B cell (primary cell): ENCODE results near the gene DGKB. TPM values are rescaled to one million over a fixed set of nuclear protein-coding genes. Genes with fewer than 3 reads are reported as not detected.

Experiments used
- ATAC-seq: fragments of 200-7000 bp; cut with Tn5 transposase; one replicate; pipeline ENCODE4 v1.10.0; 2021; ENCODE audit warnings: low read depth, mild to moderate bottlenecking, moderate number of reproducible peaks, moderate library complexity
- CTCF ChIA-PET: fragments of 350-600 bp; sonication (Branson Sonifier 250); formaldehyde crosslinking; loops from one replicate; lab custom pipeline; 2021; ENCODE audit warnings: antibody characterized with exemption, inconsistent platforms; lab: Charles Lee
- POLR2A ChIA-PET: fragments of 350-600 bp; sonication (Branson Sonifier 250); formaldehyde crosslinking; loops from one replicate; lab custom pipeline; 2021; ENCODE audit warnings: antibody characterized with exemption; lab: Charles Lee
- DNase-seq: peaks from one replicate; pipeline ENCODE4 v3.0.0; 2013
- H2AFZ ChIP-seq: 2 replicates; pipeline ENCODE4 v1.6.1; 2012; ENCODE audit warnings: mild to moderate bottlenecking, low read depth, low read length; ENCODE audit not compliant: insufficient read depth, poor library complexity, severe bottlenecking
- H3K27ac ChIP-seq, 2 donors: 1 replicate in 1 of 2; 2 replicates in 1 of 2; pipeline ENCODE4 v1.5.1; 2012 to 2013; ENCODE audit warnings: low read length in 2 of 2, mild to moderate bottlenecking in 2 of 2, moderate library complexity in 1 of 2
- H3K27me3 ChIP-seq, 4 experiments: fragments of 200-600 bp in 1 of 4; sonication (generic) in 1 of 4; replicated peaks in 1 of 4; 1 replicate in 2 of 4; 2 replicates in 2 of 4; pipeline versions ENCODE4 v1.6.1 to v1.7.0; 2013 to 2016; ENCODE audit warnings: low read length in 3 of 4, mild to moderate bottlenecking in 2 of 4, mixed read lengths in 1 of 4, moderate library complexity in 1 of 4; ENCODE audit not compliant: insufficient read depth in 4 of 4, control insufficient read depth in 3 of 4; ENCODE audit errors: control extremely low read depth in 1 of 4
- H3K36me3 ChIP-seq, 2 experiments: replicated peaks in 1 of 2; 1 replicate in 1 of 2; 2 replicates in 1 of 2; pipeline versions ENCODE4 v1.6.1 to v1.7.1; 2013; ENCODE audit warnings: low read length in 1 of 2; ENCODE audit not compliant: insufficient read depth in 2 of 2, control insufficient read depth in 1 of 2; ENCODE audit errors: control extremely low read depth in 1 of 2, extremely low read depth in 1 of 2
- H3K4me1 ChIP-seq, 2 donors: fragments of 200-600 bp in 1 of 2; sonication (generic) in 1 of 2; 1 replicate in 1 of 2; 2 replicates in 1 of 2; pipeline versions ENCODE4 v1.5.1 to v1.6.1; 2013 to 2017; ENCODE audit warnings: low read length in 2 of 2; ENCODE audit not compliant: control insufficient read depth in 2 of 2, insufficient read depth in 2 of 2
- H3K4me2 ChIP-seq: replicated peaks from 2 replicates; pipeline ENCODE3; 2012; ENCODE audit warnings: mild to moderate bottlenecking, low read depth, low read length; ENCODE audit not compliant: poor library complexity, severe bottlenecking
- H3K4me3 ChIP-seq, 5 experiments: fragments of 200-600 bp in 1 of 5; sonication (generic) in 1 of 5; 1 replicate in 3 of 5; 2 replicates in 2 of 5; pipeline versions ENCODE4 v1.5.1 to v1.7.0; 2011 to 2016; ENCODE audit warnings: low read length in 4 of 5, mild to moderate bottlenecking in 4 of 5, low read depth in 2 of 5, control low read depth in 1 of 5, moderate library complexity in 1 of 5; ENCODE audit not compliant: insufficient read depth in 1 of 5; ENCODE audit errors: control extremely low read depth in 1 of 5, extremely low read depth in 1 of 5
- H3K79me2 ChIP-seq: fragments of 200-600 bp; sonication (generic); one replicate; pipeline ENCODE4 v1.6.0; 2016; ENCODE audit warnings: low read length; ENCODE audit not compliant: control insufficient read depth, insufficient read depth
- H3K9ac ChIP-seq: fragments of 200-600 bp; sonication (generic); 2 replicates; pipeline ENCODE4 v1.6.1; 2017; ENCODE audit warnings: mild to moderate bottlenecking, low read length, moderate library complexity
- H3K9me3 ChIP-seq, 3 donors: one replicate each; pipeline versions ENCODE4 v1.6.1 to v1.7.1; 2013; ENCODE audit warnings: low read length in 2 of 3; ENCODE audit not compliant: control insufficient read depth in 2 of 3, insufficient read depth in 1 of 3; ENCODE audit errors: control extremely low read depth in 1 of 3
- H4K20me1 ChIP-seq: 2 replicates; pipeline ENCODE4 v1.6.0; 2012; ENCODE audit warnings: mild to moderate bottlenecking, low read length; ENCODE audit not compliant: insufficient read depth, control insufficient read depth, poor library complexity, severe bottlenecking
- H3K27ac Mint-ChIP-seq: one replicate; pipeline ENCODE4 v1.8.0; 2021; ENCODE audit warnings: mixed read lengths
- H3K27me3 Mint-ChIP-seq: one replicate; pipeline ENCODE4 v1.8.0; 2021; ENCODE audit warnings: mixed read lengths
- H3K4me1 Mint-ChIP-seq: one replicate; pipeline ENCODE4 v1.8.0; 2021; ENCODE audit warnings: mixed read lengths
- H3K4me3 Mint-ChIP-seq: one replicate; pipeline ENCODE4 v1.8.0; 2021; ENCODE audit warnings: mixed read lengths
- H3K9me3 Mint-ChIP-seq: one replicate; pipeline ENCODE4 v1.8.0; 2022; ENCODE audit warnings: mixed read lengths; ENCODE audit not compliant: insufficient read depth
- CTCF ChIP-seq: fragments of 200-600 bp; IDR thresholded peaks from one replicate; pipeline ENCODE4 v1.8.0; 2022; ENCODE audit warnings: antibody characterized with exemption, mild to moderate bottlenecking
- EZH2 ChIP-seq: IDR thresholded peaks from 2 replicates; pipeline ENCODE4 v1.6.1; 2012; ENCODE audit warnings: borderline replicate concordance, low read depth, mild to moderate bottlenecking, moderate library complexity, low read length; ENCODE audit not compliant: insufficient read depth, poor library complexity, severe bottlenecking
- WGBS: methylation state at CpG from one replicate; pipeline ENCODE4 v1.1.5; 2013; ENCODE audit warnings: missing lambda C conversion rate; ENCODE audit not compliant: insufficient coverage; 5-methylcytosine and 5-hydroxymethylcytosine counted together
- intact Hi-C: fragments of 100-400 bp; cut with micrococcal nuclease; formaldehyde crosslinking; loops from one replicate; pipeline ENCODE4 v1.10.0; 2022
- polyA plus RNA-seq: library from polyadenylated mRNA; depleted of rRNA; stranded (reverse); fragments of >200 nt; gene quantifications from 2 replicates; pipeline ENCODE4 v1.2.3, GENCODE V29; 2012
- total RNA-seq, 2 donors: library from RNA; stranded (reverse); fragments of 120-200 nt in 1 of 2; gene quantifications; 1 replicate in 1 of 2; 2 replicates in 1 of 2; pipeline versions ENCODE4 v1.2.3 to v1.2.4, GENCODE V29; 2013 to 2022

Gene DGKB
- total and polyA plus RNA-seq, 2 donors (not counting 1 experiment from before 2014, with no cell fraction given): not detected

GRCh38 chr7:14196555-14196954 lies 706.0 kb downstream of the DGKB start:
- Mint-ChIP-seq H3K27ac (no peak overlapping the region), H3K9me3 (no peaks in the 10 kb centered on the region), H3K4me1 (no peaks in the 10 kb centered on the region), H3K27me3 (no peaks in the 10 kb centered on the region), H3K4me3 (no peak overlapping the region)
- ChIA-PET POLR2A (no interaction called here), CTCF (no interaction called here)
- no peak for DNase-seq
- H3K79me2 ChIP-seq: no peaks in the 10 kb centered on the region
- H3K4me2 ChIP-seq: no peak overlapping the region
- no peaks in the 10 kb centered on the region for H3K36me3 ChIP-seq
- H3K4me3 ChIP-seq: no peak overlapping the region
- H3K27ac ChIP-seq: no peak overlapping the region
- TF ChIP-seq EZH2 (no peak), CTCF (no peak)
- H3K27me3 ChIP-seq: no peaks in the 10 kb centered on the region
- H3K9ac ChIP-seq: no peak overlapping the region
- intact Hi-C loops: no loop called here
- ATAC-seq: no peak
- no CpG with 5 or more reads among the region's 2 CpGs for WGBS
- no peaks in the 10 kb centered on the region for H4K20me1 ChIP-seq
- H2AFZ ChIP-seq: no peak overlapping the region
- no peaks in the 10 kb centered on the region for H3K4me1 ChIP-seq
- no peaks in the 10 kb centered on the region for H3K9me3 ChIP-seq

- Histone ChIP-seq H3K4me1 (no peaks in the 10 kb centered on the region), H2AFZ (no peak overlapping the region), H3K9ac (no peak overlapping the region), H3K4me2 (no peak overlapping the region), H3K27ac (no peak overlapping the region), H3K79me2 (no peaks in the 10 kb centered on the region), H3K27me3 (no peaks in the 10 kb centered on the region), H3K9me3 (no peaks in the 10 kb centered on the region), H3K36me3 (no peaks in the 10 kb centered on the region), H4K20me1 (no peaks in the 10 kb centered on the region), H3K4me3 (no peak overlapping the region)
- CTCF ChIA-PET: no interaction called here
- Mint-ChIP-seq H3K9me3 (no peaks in the 10 kb centered on the region), H3K4me1 (no peaks in the 10 kb centered on the region), H3K27me3 (no peaks in the 10 kb centered on the region), H3K27ac (no peak overlapping the region), H3K4me3 (no peak overlapping the region)
- TF ChIP-seq CTCF (no peak), EZH2 (no peak)
- ATAC-seq (no peak), DNase-seq (no peak)
- POLR2A ChIA-PET: no interaction called here
- 89% methylated on average over 3 of the region's 4 CpGs for WGBS
- intact Hi-C loops: no loop called here
Observed at GRCh38 chr7:14195871-14196270, 706.7 kb downstream of the DGKB start.
